NCI-H524 treated with DMSO at 0.1 percent for 48 hours (cell line): Measurements from ENCODE around the gene KCNMA1.
"Not testable (repeated sequence)": the region's sequence is repeated elsewhere in the genome, so short reads cannot be mapped to it uniquely, and the experiment has no call there.

Source experiments
- DNase-seq: peaks from one replicate; lab custom pipeline; 2025; lab: John Stamatoyannopoulos, UW

The KCNMA1 gene

DNA sequence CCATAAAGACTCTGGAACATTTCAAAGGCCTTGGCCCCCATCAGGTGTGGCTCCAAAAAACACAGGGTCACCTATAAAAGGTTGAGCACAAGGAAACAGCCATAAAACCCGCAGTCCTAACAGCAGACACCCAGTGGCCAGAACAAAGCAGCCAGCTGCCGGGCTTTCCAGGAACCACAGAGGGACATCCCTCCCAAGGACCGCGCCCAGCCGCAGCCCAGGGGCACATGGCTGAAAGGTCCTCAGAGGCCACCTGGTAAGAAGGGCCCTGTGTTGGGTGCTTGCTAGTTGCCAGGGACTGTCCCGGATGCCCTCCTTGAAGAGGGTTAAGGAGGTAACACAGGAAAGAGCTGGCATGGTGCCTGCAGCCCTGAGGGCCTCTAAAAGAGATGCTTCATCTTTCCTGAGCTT, 32.7 kb downstream of the KCNMA1 start:
- DNase-seq = no peak

DNA sequence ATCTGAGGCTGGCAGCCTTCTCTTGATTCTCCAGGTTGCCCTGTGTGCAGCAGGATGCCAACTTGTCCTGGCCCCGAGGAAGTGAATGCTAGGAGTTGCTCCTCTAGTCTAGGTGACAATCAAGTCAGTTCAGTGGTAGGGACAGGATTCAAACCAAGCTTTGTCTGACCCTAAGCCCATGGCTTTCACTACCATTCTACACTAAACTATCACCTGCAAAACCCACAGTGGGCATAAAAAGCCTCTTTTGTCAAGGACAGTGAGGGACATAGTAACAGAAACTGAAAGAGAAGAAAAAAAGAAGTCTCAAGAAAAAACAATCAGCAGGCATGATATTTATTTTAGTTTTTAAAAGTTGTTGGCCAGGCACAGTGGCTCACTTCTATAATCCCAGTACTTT, 33.5 kb downstream of the KCNMA1 start:
- DNase-seq = no peak

DNA sequence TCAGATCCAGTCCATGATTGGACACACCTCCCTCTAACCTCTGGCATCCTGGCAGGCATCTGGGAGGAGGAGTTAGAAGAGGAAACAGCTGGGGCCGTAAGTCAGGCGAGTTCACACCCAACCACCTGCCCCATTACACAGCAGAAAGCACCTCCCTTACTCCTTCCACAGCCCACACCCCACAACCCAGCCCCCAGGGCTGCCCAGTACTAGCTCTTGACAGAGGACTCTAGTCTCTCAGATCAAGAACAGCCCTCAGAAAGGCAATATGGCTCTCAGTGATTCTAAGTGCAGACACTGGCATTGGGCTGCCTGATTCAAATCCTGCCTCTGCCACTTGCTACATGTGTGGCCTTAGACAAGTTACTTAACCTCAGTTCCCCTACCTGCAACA, 34.1 kb downstream of the KCNMA1 start:
- DNase-seq = peak; percentile 3

DNA sequence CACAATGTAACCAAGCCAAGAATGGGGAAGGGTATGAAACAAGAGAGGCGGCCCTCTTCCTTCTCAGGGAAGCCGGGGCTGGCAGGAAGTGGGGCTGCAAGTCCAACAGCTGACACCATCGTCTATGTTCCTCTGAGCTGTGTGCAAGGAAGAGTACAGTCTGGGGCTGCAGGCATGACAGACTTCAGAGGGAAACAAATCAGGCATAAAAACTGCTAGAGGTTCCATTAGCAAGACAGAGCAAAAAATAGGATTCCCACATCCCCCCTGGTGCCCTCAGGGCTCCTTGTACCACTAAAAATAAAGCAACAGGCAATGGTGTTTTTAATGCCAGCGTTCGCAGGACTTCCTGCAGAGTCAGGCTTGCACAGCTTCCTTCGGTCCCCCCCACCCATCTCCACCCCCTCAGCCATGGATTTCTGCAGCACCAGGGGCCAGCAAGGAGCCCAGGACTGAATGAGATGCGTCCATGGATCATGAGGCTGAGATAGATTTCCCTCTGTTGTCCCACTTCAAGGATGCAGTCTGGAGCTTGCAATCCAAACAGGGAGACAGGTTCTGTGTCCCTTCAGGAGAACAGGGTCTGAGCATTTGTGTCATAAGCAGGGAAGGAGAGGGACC, 34.6 kb downstream of the KCNMA1 start:
- no peak for DNase-seq

DNA sequence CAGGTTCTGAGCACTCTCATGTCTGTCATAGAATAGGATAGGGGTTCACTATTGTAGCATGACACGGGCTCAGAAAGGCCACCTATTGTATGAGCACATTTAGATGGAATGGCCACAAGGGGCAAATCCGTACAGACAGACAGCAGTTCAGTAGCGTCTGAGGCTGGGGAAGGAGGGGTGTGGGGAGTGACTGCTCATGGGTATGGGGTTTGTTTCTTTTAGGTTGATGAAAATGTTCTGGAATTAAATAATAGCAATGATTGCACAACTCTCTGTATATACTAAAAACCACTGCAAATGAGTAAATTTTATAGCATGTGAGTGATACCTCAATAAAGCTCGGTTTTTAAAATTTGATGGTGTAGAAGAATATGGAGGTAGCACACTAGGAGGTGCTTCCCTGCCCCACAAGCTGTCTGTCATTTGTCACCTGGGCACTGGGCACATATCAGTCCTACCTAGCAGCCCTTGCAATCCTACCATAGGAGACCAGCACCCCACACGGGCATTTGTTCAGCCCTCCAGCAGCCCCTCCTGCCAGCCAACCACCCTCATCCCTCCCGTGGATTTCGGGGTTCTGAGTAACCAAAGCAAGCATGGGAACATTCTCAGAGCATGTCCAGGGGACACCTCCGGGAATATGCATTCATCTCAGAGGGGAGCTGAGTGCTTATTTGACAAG, 35.2 kb downstream of the KCNMA1 start:
- DNase-seq = no peak

DNA sequence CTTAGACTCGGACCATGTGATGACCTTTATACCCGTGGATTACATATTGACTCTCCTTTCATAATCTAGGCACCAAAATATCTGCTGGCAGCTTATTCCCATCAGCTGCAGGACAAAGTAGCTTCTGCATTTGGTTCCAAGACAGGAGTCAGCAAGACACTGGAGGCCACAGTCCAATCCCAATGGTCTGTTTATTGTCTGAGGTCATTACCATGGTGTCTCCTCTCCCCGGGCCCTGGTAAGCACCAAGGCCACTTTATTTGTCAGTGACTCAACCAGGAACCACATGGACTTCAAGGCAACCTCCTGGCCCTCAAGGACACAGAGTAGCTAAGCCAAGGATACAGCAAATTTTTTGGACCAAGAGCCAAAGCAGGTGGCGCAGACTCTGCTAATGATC, 36.1 kb downstream of the KCNMA1 start:
- DNase-seq = no peak

DNA sequence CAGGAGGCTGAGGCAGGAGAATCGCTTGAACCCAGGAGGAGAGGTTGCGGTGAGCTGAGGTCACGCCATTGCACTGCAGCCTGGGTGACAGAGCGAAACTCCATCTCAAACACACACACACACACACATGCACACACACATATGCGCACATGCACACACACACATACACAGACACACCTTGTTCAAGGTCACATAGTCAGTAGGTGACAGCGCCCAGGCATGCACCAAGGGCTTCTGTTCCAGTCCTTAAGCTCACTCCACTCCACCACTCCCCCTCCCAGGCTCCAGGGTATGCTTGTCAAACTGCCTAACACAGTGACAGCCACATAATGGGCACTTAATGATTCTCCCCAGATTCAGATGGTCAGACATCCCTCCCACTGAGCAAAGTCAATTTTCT, 37.0 kb downstream of the KCNMA1 start:
- DNase-seq = no peak

DNA sequence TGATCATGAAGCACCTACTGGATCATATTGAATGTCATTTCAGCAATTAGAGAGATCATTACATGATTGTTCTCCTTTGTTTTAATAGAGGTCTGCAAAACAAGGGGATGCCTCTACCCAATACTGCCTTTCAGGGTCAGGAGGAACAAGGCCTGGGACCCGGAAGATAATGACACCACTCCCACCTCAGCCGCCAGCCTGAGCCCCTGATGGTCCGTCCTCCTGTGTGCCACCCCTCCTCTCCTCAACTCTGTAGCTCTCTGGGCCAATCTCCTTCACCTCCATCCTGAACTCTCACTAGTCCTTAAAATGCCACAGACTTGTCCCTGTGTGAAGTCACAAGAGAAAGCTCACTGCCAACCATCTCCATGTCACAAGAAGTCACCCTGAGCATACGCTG, 38.0 kb downstream of the KCNMA1 start:
- no peak for DNase-seq

DNA sequence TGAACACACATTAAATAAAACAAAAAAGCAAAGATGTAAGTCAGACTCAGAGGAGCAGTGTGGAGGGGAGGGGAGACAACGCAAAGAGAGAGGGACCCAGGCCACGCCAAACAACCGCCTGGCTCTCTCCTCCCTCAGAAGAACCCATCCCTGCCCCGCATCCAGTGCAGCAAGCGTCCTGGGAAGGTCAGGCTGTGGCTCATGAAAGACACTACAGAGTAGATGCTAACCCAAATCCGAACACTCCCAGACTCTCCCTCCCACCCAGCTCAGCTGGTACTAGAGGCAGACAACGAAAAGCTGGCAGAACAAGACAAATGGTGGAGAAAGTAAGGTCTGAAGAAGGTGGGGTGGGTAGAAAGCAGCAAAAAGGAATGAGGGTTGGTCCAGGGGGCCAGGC, 39.0 kb downstream of the KCNMA1 start:
- DNase-seq = no peak

DNA sequence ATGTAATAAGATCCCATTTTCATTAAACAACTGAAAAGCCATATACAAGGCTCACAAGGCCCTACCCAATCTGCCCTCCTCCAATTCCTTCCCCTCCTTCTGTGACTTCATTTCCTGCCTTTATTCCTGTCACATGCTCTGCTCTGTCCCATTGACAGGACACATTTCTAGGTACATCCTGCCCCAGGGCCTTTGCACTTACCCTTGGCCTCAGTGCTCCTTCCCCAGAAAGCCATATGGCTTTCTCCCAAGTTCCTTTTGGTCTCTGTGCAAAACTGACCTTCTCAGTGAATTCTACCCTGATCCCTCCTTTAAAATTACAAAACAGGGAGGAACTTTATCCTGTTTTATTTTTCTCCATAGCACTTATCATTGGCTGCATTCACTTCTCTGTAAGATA, 40.0 kb downstream of the KCNMA1 start:
- no peak for DNase-seq

DNA sequence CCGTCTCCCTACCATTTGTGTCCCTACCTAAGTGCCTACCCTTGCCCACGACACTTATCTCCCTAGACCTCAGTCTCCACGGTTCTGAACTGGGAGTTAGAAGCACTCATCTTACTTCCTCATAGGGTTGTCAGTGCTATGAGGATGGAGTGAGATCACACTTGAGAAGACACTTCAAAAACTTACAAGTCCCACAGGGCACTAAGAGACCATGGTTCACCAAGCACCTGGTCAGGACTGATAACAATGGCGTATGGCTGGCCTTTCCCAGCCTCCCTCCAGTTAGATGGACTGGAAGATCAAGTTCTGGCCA, 43.2 kb downstream of the KCNMA1 start:
- DNase-seq = no peak

DNA sequence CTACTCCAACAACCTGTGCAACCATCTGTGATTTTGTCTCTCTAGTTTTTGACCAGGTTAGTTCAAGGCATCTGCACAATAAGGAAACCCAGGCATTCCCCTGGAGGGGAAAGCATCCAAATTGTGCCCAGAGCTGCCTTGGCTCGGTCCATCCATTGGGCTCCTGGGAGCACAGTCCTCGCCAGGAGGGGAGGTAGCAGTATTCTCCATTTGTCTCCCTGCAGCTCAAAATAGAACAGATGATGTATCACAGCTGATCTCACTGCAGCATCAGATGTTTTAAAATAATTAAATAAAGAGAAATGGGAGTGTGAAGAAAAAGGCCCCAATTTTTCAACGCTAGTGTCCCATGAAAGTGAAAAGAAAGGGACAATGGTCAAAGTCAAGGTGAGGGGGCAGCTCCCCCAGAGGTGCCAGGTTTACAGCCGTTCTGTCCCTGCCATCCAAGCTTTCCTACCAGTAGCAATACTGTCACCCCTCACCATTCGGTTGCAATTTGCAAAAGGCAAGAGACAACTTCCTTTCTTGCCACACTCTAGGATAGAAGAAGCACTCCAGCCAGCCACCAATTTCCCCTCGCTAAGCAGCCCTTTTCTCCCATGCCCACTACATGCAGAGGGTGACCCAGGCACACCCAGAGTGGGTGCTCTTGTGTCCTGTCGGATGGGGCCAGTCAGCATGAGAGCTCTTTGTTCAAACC, 43.7 kb downstream of the KCNMA1 start:
- no peak for DNase-seq

DNA sequence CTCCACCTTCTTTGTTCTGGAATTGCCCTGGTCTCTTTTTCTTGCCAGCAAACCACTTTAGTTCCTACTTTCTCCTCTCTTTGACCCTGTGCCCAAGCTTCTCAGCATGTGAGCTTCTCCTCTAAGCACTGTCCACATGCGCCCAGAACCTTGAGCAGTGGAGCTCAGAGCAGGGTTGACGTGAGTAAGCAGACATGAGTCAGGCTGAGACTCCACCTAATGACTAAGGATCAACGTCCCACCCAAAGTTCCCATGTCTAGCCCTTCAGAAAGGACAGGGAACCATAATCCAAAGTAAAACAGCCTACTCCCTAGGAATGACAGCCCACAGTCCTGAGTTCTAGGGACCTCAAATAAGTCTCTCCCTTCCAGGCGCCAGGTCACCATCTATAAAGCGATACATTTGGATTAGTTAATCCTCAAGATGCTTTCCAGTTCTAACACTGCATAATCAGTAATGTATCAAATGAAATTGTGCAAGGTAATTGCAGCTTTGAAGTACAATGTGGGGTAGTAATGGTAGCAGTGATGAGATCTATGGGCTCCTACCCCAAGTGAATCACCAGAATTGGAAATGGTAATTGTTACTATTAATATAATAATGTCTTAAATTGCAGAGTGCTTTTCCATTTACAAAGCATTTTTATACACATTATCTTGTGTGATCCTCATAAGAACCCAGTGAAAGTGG, 44.5 kb downstream of the KCNMA1 start:
- no peak for DNase-seq

DNA sequence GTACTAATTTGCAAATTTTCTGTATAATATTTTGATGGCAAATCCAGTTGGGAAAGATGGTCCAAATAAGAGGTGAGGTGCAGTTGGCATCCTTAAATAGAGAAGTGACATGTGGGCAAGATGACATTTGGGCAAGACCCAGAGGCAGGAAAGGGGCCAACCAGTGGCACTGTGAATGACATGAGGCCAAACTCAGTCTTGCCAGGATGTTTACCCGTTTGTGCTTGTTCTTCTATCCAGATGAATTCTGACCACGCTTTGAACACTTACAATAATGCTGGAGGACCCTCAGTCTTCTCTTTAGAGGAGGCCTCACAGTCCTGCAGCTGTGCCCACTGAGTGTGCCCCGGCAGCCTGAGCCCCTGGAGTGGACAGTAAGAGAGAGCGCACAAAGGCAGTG, 45.1 kb downstream of the KCNMA1 start:
- no peak for DNase-seq

DNA sequence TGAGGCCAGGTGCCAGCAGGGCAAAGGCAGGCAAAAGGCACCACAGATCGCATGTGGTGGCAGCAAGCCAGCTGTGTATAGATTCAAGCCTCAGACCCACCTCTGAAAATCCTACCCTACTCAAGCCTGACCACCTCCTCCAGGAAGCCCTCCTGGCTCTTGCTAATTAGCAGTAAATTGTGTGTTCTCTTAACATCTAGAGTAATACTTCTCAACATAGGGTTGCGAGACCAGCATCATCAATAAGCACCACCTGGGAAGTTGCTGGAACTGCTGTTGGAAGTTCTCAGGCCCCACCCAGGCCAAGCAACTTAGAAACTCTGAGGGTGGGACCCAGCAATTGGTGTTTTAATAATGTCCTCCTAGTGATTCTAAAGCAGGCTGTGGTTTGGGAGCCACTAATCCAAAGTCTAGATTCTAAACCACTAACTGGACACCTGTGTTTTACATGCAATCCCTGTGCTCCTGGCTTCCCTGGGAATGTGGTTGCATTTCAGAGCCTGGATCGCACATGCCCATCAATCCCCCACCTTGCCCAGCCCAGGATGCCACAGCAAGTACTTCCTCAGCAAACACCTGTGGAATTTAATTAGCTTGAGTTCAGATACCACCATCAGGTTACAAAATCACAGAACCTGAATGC, 46.2 kb downstream of the KCNMA1 start:
- DNase-seq = no peak

DNA sequence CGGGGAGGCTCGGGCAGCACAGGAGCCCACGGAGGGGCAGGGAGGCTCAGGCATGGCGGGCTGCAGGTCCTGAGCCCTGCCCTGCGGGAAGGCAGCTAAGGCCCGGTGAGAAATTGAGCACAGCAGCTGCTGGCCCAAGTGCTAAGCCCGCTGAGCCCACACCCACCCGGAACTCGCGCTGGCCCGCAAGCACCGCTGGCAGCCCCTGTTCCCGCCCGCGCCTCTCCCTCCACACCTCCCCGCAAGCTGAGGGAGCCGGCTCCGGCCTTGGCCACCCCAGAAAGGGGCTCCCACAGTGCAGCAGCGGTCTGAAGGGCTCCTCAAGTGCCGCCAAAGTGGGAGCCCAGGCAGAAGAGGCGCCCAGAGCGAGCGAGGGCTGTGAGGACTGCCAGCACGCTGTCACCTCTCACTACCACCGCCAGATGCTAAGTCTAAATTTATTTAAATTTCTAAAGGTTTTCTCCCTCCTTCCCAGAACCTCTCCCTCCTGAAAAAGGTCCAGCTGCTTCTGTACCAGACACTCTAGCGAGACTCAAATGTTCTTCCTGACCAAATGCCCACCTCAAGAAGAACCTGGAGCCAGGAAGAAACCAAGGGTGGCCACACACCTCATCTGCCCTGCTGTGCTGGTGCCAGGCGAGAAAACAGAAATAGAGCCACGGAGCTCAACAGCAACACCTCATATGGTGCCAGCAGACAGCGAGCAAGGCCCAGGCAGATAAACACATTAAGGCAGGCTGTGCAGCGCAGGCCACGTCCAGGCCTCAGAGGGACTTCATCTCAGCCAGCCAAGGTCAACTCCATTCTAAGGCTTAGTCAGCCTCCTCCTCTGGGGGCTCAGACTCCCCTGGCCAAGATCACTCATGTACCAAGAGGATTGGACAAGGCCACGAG, 47.0 kb downstream of the KCNMA1 start:
- DNase-seq = no peak

DNA sequence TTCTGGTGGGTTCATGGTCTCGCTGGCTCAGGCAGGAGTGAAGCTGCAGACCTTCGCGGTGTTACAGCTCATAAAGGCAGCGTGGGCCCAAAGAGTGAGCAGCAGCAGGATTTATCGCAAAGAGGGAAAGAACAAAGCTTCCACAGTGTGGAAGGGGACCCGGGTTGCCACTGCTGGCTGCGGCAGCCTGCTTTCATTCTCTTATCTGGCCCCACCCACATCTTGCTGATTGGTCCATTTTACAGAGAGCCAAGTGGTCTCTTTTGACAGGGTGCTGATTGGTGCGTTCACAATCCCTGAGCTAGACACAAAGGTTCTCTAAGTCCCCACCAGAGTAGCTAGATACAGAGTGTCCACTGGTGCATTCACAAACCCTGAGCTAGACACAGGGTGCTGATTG, 47.9 kb downstream of the KCNMA1 start:
- not testable (repeated sequence) for DNase-seq

DNA sequence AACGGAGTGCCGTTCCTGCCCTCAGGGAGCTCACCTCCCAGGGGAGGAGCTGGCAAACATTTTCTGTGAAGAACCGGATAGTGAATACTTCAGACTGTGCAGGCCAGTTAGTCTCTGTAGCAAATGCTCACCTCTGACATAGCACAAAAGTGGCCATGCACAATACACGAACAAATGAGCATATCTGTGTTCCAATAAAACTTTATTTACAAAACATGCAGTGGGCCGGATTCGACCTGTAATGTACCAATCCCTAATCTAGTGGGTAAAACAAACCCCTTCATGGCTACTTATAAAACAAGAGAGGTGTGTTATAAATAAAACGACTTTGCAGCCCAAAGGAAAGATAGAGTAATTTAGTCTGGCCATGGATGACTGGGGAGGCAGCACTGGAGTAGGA, 48.7 kb downstream of the KCNMA1 start:
- DNase-seq = no peak

DNA sequence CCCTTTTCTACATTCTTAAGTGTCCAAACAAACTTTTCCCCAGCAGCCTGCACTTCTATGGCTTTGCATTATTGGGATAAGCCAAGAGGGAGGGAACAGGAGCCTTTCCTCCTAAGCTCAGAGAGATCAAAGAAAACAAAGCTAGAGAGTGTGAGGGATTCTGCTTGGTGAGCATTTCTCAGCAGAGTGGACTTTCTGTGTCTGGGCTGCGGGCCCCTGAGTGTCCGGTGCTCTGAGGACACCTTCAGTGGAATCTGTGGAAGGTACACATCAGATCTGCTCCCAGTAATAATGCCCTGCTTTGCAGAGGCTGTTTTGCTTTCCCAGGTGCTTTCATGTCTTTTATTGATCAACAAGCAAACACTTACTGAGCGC, 50.2 kb downstream of the KCNMA1 start:
- DNase-seq = no peak

DNA sequence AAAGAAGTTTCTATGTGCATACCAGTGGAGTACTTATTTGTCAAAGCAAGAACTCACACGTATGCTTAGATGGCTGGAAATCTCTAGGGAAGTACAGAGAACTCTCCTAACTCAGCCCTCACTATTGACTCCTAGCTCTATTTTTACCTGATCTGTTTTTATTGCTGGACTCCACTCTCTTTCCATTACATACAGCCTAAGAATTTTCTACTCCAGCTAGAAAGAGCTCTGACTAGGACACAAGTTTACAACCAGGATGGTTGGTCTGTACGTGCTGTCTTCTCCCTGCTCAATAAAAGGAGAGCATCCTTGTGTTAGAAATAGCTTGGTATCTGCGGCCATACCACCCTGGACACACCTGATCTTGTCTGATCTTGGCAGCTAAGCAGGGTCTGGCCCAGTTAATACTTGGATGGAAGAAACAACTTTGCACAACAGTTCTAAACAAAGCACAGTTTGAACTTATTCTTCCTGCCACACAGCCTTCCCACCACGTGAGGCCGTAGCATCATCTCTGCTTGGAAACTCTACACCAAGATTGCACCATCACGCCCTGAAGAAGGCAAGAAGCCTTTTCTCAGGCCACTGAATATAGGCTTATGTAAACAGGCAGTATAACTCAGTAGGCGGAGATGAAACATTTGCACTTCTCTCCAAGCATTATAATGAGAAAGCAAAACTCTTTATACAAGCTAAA, 50.7 kb downstream of the KCNMA1 start:
- DNase-seq = no peak

DNA sequence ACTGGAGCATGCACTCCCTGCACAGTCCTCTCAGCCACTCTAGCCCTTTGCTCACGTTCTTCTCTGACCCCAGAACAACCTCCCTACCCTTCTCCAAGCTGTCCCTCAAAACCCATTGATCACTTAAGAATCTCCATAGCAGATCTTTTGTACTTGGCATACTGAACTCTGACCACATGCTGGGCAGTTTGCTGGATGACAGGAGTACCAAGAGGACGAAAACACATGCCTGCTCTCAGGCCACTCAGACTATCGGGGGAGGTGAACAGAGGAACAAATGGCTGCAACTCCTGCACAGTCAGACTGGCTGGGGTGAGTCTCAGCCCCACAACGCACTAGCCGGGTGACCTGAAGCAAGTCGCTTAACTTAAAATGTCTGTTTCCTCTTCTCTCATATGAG, 52.7 kb downstream of the KCNMA1 start:
- no peak for DNase-seq
